Measurements from ENCODE around the gene KCNJ16. TPM values are rescaled to one million over a fixed set of nuclear protein-coding genes. Genes with fewer than 3 reads are reported as not detected.

Gene KCNJ16
- total RNA-seq, 2 experiments from 2014 or later, result not detected

GRCh38 chr17:70130289-70130688, 55.3 kb downstream of the KCNJ16 start:
- no peak overlapping the region for H3K4me3 ChIP-seq (ENCODE audit: low read length)
- H3K36me3 Mint-ChIP-seq (ENCODE audit: low read depth), result no peaks in the 10 kb centered on the region
- no peaks in the 10 kb centered on the region for H3K4me1 ChIP-seq (ENCODE audit: insufficient read depth, low read length)
- H3K9me3 ChIP-seq (ENCODE audit: control insufficient read depth in 1 of 2, insufficient read depth in 1 of 2, low read length in 2 of 2), result peaks cover 0 to 5% of the 10 kb centered on the region in 2 experiments
- no peak overlapping the region for H3K27ac Mint-ChIP-seq
- no peaks in the 10 kb centered on the region for H3K27me3 Mint-ChIP-seq
- ATAC-seq (ENCODE audit: poor library complexity) (no peak), DNase-seq (no peak)
- TF ChIP-seq CTCF (IDR thresholded peaks at IDR 0.05), result no peak
- ChIA-PET POLR2A (no interaction called here), CTCF (no interaction called here)
- H3K36me3 ChIP-seq (ENCODE audit: insufficient read depth, low read length), result no peaks in the 10 kb centered on the region
- no peaks in the 10 kb centered on the region for H3K27me3 ChIP-seq (ENCODE audit: control insufficient read depth in 1 of 2, insufficient read depth in 2 of 2, low read length in 2 of 2)
- no peaks in the 10 kb centered on the region for H3K9me3 Mint-ChIP-seq
- no peaks in the 10 kb centered on the region for H3K4me1 Mint-ChIP-seq (ENCODE audit: low read depth)
- no peak overlapping the region for H3K27ac ChIP-seq (ENCODE audit: low read depth in 1 of 2, low read length in 2 of 2)
- H3K4me3 Mint-ChIP-seq, result no peak overlapping the region
- intact Hi-C loops (cut with DNase I, micrococcal nuclease), result no loop called here

GRCh38 chr17:70132505-70132904, 57.5 kb downstream of the KCNJ16 start:
- intact Hi-C loops (cut with DNase I, micrococcal nuclease), result no loop called here
- Histone ChIP-seq H3K36me3 (ENCODE audit: insufficient read depth, low read length) (no peaks in the 10 kb centered on the region), H3K27me3 (ENCODE audit: control insufficient read depth in 1 of 2, insufficient read depth in 2 of 2, low read length in 2 of 2) (no peaks in the 10 kb centered on the region), H3K9me3 (ENCODE audit: control insufficient read depth in 1 of 2, insufficient read depth in 1 of 2, low read length in 2 of 2) (peaks cover 0 to 5% of the 10 kb centered on the region in 2 experiments), H3K4me1 (ENCODE audit: insufficient read depth, low read length) (no peaks in the 10 kb centered on the region), H3K27ac (ENCODE audit: low read depth in 1 of 2, low read length in 2 of 2) (no peak overlapping the region), H3K4me3 (ENCODE audit: low read length) (no peak overlapping the region)
- CTCF ChIA-PET, result no interaction called here
- Mint-ChIP-seq H3K27ac (no peak overlapping the region), H3K4me3 (no peak overlapping the region), H3K36me3 (ENCODE audit: low read depth) (no peaks in the 10 kb centered on the region), H3K4me1 (ENCODE audit: low read depth) (peaks cover 8% of the 10 kb centered on the region), H3K9me3 (no peaks in the 10 kb centered on the region), H3K27me3 (no peaks in the 10 kb centered on the region)
- DNase-seq, result no peak
- POLR2A ChIA-PET, result no interaction called here
- no peak for TF ChIP-seq CTCF (IDR thresholded peaks at IDR 0.05)
- ATAC-seq (ENCODE audit: poor library complexity), result no peak

GRCh38 chr17:70134042-70134441, 59.0 kb downstream of the KCNJ16 start:
- H3K4me3 ChIP-seq (ENCODE audit: low read length), result no peak overlapping the region
- DNase-seq (no peak), ATAC-seq (ENCODE audit: poor library complexity) (no peak)
- H3K4me1 ChIP-seq (ENCODE audit: insufficient read depth, low read length), result no peaks in the 10 kb centered on the region
- H3K36me3 ChIP-seq (ENCODE audit: insufficient read depth, low read length), result no peaks in the 10 kb centered on the region
- H3K9me3 Mint-ChIP-seq, result no peaks in the 10 kb centered on the region
- peaks cover 11% of the 10 kb centered on the region for H3K4me1 Mint-ChIP-seq (ENCODE audit: low read depth)
- no peak overlapping the region for H3K4me3 Mint-ChIP-seq
- H3K27me3 Mint-ChIP-seq, result no peaks in the 10 kb centered on the region
- no peak overlapping the region for H3K27ac Mint-ChIP-seq
- H3K9me3 ChIP-seq (ENCODE audit: control insufficient read depth in 1 of 2, insufficient read depth in 1 of 2, low read length in 2 of 2), result no peaks in the 10 kb centered on the region
- H3K27me3 ChIP-seq (ENCODE audit: control insufficient read depth in 1 of 2, insufficient read depth in 2 of 2, low read length in 2 of 2), result no peaks in the 10 kb centered on the region
- CTCF ChIA-PET, result no interaction called here
- no peak overlapping the region for H3K27ac ChIP-seq (ENCODE audit: low read depth in 1 of 2, low read length in 2 of 2)
- H3K36me3 Mint-ChIP-seq (ENCODE audit: low read depth), result no peaks in the 10 kb centered on the region
- TF ChIP-seq CTCF (IDR thresholded peaks at IDR 0.05), result no peak
- intact Hi-C loops (cut with DNase I, micrococcal nuclease), result no loop called here
- POLR2A ChIA-PET, result no interaction called here

Data from CD4-positive, alpha-beta T cell (primary cell).